BLaER1 (cell line): Measurements from ENCODE around the gene INTS11.
A peak's percentile ranks its signal among the peaks of the same experiment; 100 is the strongest.

Experiments
- H3K27ac ChIP-seq: shearing (Covaris generic); formaldehyde crosslinking; 2 replicates; pipeline ENCODE4 v1.8.1; 2022
- H3K27me3 ChIP-seq: shearing (Covaris generic); formaldehyde crosslinking; 2 replicates; pipeline ENCODE4 v1.8.1; 2022
- H3K36me3 ChIP-seq: shearing (Covaris generic); formaldehyde crosslinking; 2 replicates; pipeline ENCODE4 v1.8.1; 2022
- H3K4me1 ChIP-seq: shearing (Covaris generic); formaldehyde crosslinking; 2 replicates; pipeline ENCODE4 v1.8.1; 2022
- H3K4me2 ChIP-seq: shearing (Covaris generic); formaldehyde crosslinking; 2 replicates; pipeline ENCODE4 v1.8.1; 2022
- H3K4me3 ChIP-seq: shearing (Covaris generic); formaldehyde crosslinking; 2 replicates; pipeline ENCODE4 v1.8.1; 2022
- H3K9ac ChIP-seq: shearing (Covaris generic); formaldehyde crosslinking; 2 replicates; pipeline ENCODE4 v1.8.1; 2022
- H3K9me3 ChIP-seq: shearing (Covaris generic); formaldehyde crosslinking; 2 replicates; pipeline ENCODE4 v1.8.1; 2022
- H4K20me1 ChIP-seq: shearing (Covaris generic); formaldehyde crosslinking; 2 replicates; pipeline ENCODE4 v1.8.1; 2022
- Cebpa-rat ChIP-seq: shearing (Covaris generic); IDR thresholded peaks from 2 replicates; pipeline ENCODE4 v1.8.1; 2022

INTS11 gene

DNA sequence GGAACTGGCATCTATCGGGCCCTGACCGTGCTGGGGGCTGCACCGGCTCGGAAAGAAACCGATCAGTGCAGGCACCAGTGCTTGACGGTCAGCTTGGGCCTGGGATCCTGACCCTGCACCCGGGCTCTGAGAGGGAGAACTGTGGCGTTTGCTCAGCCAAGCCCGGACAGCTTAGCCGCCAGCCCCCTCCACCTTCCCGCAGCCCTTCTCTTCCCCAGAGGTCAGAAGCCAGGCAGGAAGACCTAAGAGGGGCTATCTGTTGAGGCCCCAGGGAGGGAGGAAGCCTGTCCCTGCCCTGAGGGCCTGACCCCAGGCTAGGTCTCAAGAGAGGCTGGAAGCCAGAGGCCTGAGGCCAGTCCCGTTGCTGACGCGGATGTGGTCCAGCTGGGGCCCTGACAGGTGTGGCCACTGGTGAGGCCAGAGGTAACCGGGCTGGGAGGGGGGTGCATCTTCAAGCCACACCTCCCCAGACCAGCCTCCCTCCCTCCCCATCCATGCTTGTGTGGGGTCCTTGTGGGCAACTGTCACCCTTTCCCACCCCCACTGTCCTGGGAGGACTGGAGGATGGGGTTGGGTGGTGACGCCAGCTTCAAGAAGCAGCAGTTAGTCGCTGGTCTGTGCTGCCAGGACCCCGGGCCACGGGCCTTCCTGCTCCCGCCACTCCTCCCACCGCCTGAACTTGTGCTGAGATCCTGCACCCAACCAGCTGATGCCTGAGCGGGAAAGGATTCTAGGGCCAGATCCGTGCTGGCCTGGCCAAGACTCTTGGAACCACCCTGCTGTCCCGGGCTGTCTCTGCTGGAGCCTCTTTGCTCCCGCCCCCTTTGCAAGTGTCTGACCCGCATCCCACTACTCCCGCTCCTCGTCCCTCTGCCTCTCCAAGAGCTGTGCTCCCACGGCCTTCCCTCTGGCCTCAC is 27.3 kb upstream of the INTS11 start:
- H3K27ac ChIP-seq = no peak overlapping the region
- H3K4me1 ChIP-seq = peaks cover 55% of the 10 kb centered on the region
- no peaks in the 10 kb centered on the region for H3K36me3 ChIP-seq
- no peak overlapping the region for H3K9ac ChIP-seq
- peak overlapping the region; percentile 81 for H3K4me2 ChIP-seq
- peaks cover 52% of the 10 kb centered on the region for H4K20me1 ChIP-seq
- no peak overlapping the region; the same call in 1 of the 2 replicates for H3K4me3 ChIP-seq
- peaks cover 37% of the 10 kb centered on the region for H3K27me3 ChIP-seq
- H3K9me3 ChIP-seq = no peaks in the 10 kb centered on the region
- no peak for TF ChIP-seq Cebpa-rat

DNA sequence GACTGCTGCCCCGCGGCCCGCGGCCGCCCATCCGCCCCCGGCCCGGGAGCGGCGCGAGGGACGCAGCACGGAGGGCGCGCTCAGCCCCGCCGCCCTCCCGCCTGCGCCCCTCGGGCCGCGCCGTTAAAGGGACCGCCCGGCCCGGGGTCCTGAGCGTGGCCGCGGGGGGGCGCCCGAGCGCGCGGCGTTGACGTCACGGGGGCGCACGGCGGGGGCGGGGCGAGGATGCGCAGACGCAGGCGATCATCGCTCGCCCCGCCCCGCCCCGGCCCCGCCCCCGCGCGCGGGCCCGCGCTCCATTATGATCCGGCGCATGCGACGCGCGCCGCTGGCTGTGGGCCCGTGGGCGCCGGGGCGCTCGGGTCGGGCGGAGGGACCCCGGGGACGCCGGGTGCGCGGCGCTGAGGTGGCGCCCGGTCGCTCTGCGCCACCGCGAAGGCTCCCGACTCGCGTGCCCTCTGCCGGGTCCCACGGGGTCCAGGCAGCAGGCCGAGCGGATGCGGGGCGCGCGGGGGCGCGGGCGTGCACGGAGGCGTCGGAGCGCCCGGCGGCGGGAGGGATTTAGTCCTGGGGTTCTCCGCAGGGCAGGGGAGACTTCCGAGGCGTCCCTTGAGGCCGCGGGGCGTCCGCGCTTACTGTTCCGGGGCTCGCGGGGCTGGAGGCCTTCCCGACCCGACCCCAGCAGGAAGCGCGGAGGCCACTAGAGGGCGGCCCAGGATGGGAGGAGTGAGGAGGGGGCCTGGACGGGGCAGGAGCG is 25.0 kb upstream of the INTS11 start, which contains the start of gene DVL1:
TSS of gene DVL1 (minus strand) at position 163 of the 757 bp plus-strand sequence. CDS start 353 bp downstream, outside the sequence.
- no peak for TF ChIP-seq Cebpa-rat
- Histone ChIP-seq H3K27me3 (peaks cover 26% of the 10 kb centered on the region), H3K27ac (peak within 1 kb of the TSS; percentile 95), H4K20me1 (peaks cover 73% of the 10 kb centered on the region), H3K4me2 (peak within 1 kb of the TSS; percentile 99), H3K9me3 (no peaks in the 10 kb centered on the region), H3K36me3 (no peaks in the 10 kb centered on the region), H3K4me1 (peaks cover 73% of the 10 kb centered on the region), H3K4me3 (peak within 1 kb of the TSS; percentile 95), H3K9ac (peak within 1 kb of the TSS; percentile 93)

DNA sequence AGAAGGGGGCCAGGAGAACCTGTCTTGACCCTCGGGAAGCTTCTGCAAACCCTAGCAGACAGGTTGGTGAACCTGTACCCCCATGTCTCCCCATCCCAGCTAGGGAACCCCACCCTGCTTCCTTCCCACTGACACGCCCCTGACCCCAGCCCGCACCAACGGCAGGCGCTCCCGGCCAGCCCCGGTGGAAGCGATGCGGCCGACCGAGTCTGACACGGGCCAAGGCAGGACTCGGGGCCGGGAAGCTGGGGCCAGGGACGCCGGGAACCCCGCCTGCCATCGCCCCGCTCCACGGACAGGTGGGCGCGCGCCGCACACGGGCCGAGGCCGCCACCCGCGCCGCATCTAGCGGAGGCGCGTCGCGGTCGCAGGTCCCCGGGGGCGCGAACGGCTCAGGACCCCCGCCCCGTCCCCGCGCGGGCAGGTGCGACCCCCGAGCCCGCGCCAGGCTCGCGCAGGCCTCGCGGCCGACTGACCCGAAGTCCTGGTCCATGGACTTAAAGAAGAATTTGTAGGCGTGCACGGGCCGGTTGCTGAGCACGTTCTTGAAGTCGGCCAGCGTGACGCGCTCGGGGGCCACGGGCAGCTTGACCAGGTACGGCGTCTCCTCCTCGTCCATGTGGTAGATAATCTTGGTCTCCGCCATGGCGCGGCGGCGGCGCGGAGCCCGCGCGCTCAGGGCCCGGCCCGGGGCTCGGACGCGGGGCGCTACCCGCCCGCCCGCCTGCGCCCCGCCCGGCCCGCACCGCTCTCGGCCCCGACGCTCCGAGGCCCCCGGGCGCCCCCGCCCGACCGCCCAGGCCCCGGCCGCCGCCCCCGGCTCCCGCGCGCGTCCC is 24.2 kb upstream of the INTS11 start:
- TF ChIP-seq Cebpa-rat = no peak
- Histone ChIP-seq H3K9me3 (no peaks in the 10 kb centered on the region), H3K4me3 (peak overlapping the region; percentile 95), H3K9ac (peak overlapping the region; percentile 91), H3K36me3 (no peaks in the 10 kb centered on the region), H3K4me2 (peak overlapping the region; percentile 99), H4K20me1 (peaks cover 74% of the 10 kb centered on the region), H3K4me1 (peaks cover 73% of the 10 kb centered on the region), H3K27me3 (peaks cover 18% of the 10 kb centered on the region), H3K27ac (peak overlapping the region; percentile 83)

DNA sequence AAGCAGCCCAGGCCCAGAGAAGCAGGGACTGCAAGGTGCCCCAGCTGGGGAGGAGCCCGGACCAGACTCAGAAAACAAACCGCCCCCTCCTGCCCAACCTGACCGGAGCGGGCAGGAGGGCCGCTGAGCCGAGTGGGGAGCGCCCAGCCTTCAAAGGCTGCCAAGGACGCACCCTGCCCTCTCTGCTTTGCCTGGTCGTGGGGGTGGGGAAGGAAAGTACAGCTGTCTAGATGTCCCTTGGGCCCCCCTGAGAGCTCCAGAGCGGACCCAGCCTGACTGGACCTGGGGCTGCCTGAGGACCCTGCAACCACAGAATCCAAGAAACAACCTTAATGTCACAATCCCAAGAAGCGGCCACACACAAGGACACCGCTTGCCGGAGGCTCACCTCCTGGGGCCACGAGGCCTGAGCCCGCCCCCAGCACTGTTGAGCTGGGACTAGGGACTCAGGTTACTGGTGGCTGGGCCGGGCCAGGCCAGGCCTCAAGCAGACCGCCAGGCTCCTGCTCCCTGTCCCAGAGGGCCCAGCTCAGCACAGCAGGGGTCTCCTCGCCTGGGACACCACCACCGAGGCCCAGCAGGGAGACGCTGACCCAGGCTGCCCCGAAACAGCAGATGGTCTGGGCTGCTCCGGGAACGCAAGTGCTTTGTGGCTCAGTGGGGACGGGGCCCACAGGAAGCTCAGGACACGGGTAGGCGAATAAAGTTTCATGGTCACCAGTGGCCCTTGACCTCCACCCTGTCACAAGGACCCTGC is 23.4 kb upstream of the INTS11 start:
- Histone ChIP-seq H3K9me3 (no peaks in the 10 kb centered on the region), H3K36me3 (no peaks in the 10 kb centered on the region), H4K20me1 (peaks cover 74% of the 10 kb centered on the region), H3K4me3 (peak overlapping the region; percentile 95), H3K9ac (peak overlapping the region; percentile 91), H3K4me2 (peak overlapping the region; percentile 99), H3K4me1 (peaks cover 73% of the 10 kb centered on the region), H3K27ac (peak overlapping the region; percentile 83), H3K27me3 (peaks cover 10% of the 10 kb centered on the region)
- no peak for TF ChIP-seq Cebpa-rat

DNA sequence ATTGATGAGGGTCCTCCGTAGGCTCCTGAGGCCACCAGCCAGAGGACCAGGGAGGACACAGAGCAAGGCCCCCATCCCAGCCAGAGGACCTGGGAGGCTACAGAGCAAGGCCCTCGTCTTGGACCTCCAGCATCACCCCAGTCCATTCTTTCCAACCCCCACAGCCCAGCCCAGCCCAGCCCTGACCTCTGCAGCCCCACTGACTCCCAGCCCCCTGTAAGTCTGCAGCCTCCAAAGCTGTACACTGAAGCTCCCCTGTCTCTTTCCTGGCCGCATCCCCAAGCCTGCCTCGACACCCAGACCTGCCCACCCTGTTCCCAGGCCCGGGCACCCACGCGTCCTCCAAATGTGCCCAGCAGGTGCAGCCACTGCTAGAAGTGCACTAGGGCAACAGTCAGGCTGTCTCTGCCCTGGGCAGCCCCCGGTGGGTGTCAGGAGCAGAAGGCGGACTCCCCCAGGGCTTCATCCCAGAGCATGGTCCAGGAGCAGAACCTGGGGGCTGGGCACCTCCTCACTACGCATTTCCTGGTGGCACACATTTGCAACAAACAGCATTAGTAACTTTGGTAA is 22.7 kb upstream of the INTS11 start:
- Histone ChIP-seq H3K4me1 (peaks cover 73% of the 10 kb centered on the region), H3K9me3 (no peaks in the 10 kb centered on the region), H3K4me2 (peak overlapping the region; percentile 99), H3K27ac (peak overlapping the region; percentile 83), H3K36me3 (peaks cover under 1% of the 10 kb centered on the region), H3K27me3 (peaks cover 3% of the 10 kb centered on the region), H3K9ac (peak overlapping the region; percentile 91), H4K20me1 (peaks cover 74% of the 10 kb centered on the region), H3K4me3 (peak overlapping the region; percentile 95)
- TF ChIP-seq Cebpa-rat = no peak

DNA sequence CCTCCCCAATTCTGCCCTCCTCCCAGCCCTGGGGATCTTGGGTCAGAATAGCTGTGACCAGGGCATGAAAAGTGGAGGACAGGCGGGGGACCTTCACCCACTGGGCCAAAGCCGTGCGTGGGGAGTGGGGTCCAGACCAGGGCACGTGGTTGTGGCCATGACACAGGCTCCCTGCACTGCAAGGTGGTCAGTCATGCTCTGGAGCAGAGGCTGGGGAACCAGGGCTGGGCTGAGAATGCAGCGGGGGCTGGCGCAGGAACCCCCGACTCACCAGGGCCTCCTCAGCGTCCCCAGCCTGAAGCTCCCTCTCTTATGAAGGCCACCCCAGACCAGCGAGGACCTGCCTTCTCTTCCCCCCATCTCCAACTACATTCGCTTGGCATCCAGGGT is 22.0 kb upstream of the INTS11 start:
- no peak overlapping the region for H3K27ac ChIP-seq
- H3K27me3 ChIP-seq = no peaks in the 10 kb centered on the region; the same call in 1 of the 2 replicates
- H3K4me1 ChIP-seq = peaks cover 69% of the 10 kb centered on the region
- no peak overlapping the region for H3K4me3 ChIP-seq
- no peak overlapping the region for H3K9ac ChIP-seq
- no peaks in the 10 kb centered on the region for H3K9me3 ChIP-seq
- no peak for TF ChIP-seq Cebpa-rat
- H4K20me1 ChIP-seq = peaks cover 74% of the 10 kb centered on the region
- peak overlapping the region; percentile 99 for H3K4me2 ChIP-seq
- H3K36me3 ChIP-seq = peaks cover 7% of the 10 kb centered on the region

DNA sequence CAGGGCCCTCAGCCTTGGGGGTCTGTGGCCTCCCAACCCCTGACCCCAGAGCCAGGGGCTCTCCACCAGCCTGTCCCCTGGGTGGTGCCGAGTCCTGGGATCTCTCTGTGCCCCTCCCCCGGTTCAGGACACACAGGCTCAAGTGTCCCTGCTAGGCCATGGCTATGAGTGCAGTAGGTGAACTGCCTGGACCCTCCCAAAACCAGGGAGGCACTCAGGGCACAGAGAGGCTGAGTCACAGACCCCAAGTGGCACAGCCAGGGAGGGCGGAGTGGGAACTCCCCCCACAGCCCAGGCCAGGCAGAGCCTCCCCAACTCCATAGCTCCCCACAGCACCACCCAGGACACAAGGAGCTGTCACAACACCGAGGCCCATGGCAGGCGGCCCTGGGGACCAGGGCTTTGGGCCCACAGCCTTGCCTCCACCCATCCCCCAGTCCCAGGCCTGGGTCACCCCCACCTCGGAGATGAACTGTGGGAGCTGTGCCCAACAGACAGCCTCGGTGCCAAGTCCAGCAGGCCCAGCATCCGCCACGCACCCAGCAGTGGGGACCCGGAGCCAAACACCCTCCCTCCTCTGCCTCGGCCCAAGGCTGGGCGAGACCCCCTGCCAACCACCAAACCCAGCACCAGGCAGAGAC is 21.5 kb upstream of the INTS11 start:
- Histone ChIP-seq H3K27ac (peak overlapping the region; percentile 51; the same call in 1 of the 2 replicates), H3K36me3 (peaks cover 12% of the 10 kb centered on the region), H3K9ac (0 out of 2 replicates have a peak overlapping the region, but pooled peaks have one; percentile 40), H3K4me2 (peak overlapping the region; percentile 99), H3K27me3 (no peaks in the 10 kb centered on the region), H3K9me3 (no peaks in the 10 kb centered on the region), H3K4me3 (no peak overlapping the region), H3K4me1 (peaks cover 67% of the 10 kb centered on the region), H4K20me1 (peaks cover 78% of the 10 kb centered on the region)
- no peak for TF ChIP-seq Cebpa-rat

DNA sequence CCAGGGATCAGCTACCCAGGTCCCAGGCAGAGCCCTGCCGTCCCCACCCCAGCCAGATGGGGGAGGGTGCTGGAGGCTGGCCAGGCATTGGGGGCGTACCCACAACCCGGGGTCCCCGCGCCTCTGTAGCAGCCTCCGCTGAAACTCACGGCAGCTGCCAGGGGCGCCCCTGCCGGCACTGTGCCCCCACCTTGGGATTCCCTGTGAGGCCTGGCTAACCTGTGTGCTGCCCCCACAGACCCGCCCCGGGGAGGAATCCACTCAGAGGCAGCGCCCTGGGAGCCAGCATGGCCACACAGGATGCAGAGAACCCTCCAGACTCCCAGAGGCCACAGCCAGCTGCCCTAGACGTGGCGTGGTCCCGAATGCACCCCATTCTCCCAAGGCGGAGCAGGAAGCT is 20.9 kb upstream of the INTS11 start:
- Histone ChIP-seq H3K9me3 (no peaks in the 10 kb centered on the region), H3K27me3 (no peaks in the 10 kb centered on the region), H3K4me3 (no peak overlapping the region), H3K4me1 (peaks cover 67% of the 10 kb centered on the region), H3K27ac (peak overlapping the region; percentile 51; the same call in 1 of the 2 replicates), H3K36me3 (peaks cover 18% of the 10 kb centered on the region), H3K9ac (0 out of 2 replicates have a peak overlapping the region, but pooled peaks have one; percentile 40), H4K20me1 (peaks cover 84% of the 10 kb centered on the region), H3K4me2 (peak overlapping the region; percentile 99)
- no peak for TF ChIP-seq Cebpa-rat
